ENCODE data around the gene PLCB1. TPM values are rescaled to one million over a fixed set of nuclear protein-coding genes. Genes with fewer than 3 reads are reported as not detected.

The PLCB1 gene
- total RNA-seq, 2 donors from 2014 or later: 3.2 to 3.4 TPM

- Mint-ChIP-seq H3K9me3 (no peaks in the 10 kb centered on the region), H3K27ac (no peak overlapping the region), H3K27me3 (ENCODE audit: low read depth) (no peaks in the 10 kb centered on the region), H3K4me3 (no peak overlapping the region), H3K4me1 (ENCODE audit: low read depth) (no peaks in the 10 kb centered on the region), H3K36me3 (ENCODE audit: insufficient read depth in 2 of 2) (no peaks in the 10 kb centered on the region)
- ATAC-seq (replicated peaks in 1 of 2): no peak
- DNase-seq: no peak
Observed at GRCh38 chr20:8480597-8480996, 348.5 kb downstream of the PLCB1 start.

GRCh38 chr20:8487696-8488095 is 355.6 kb downstream of the PLCB1 start:
- no peak for ATAC-seq (replicated peaks in 1 of 2)

GRCh38 chr20:8489094-8489883 is 357.2 kb downstream of the PLCB1 start:
- H3K36me3 Mint-ChIP-seq (ENCODE audit: insufficient read depth in 2 of 2): no peaks in the 10 kb centered on the region
- H3K4me1 Mint-ChIP-seq (ENCODE audit: low read depth): no peaks in the 10 kb centered on the region
- no peaks in the 10 kb centered on the region for H3K9me3 Mint-ChIP-seq
- ATAC-seq (replicated peaks in 1 of 2): no peak
- H3K4me3 Mint-ChIP-seq: no peak overlapping the region
- no peak for DNase-seq
- H3K27me3 Mint-ChIP-seq (ENCODE audit: low read depth): no peaks in the 10 kb centered on the region
- H3K27ac Mint-ChIP-seq: no peak overlapping the region

More at GRCh38 chr20:8487696-8488095, 355.6 kb downstream of the PLCB1 start:
- no peak for DNase-seq
- H3K36me3 Mint-ChIP-seq (ENCODE audit: insufficient read depth in 2 of 2): no peaks in the 10 kb centered on the region
- H3K27me3 Mint-ChIP-seq (ENCODE audit: low read depth): no peaks in the 10 kb centered on the region
- H3K4me1 Mint-ChIP-seq (ENCODE audit: low read depth): no peaks in the 10 kb centered on the region
- no peaks in the 10 kb centered on the region for H3K9me3 Mint-ChIP-seq
- H3K27ac Mint-ChIP-seq: no peak overlapping the region
- no peak overlapping the region for H3K4me3 Mint-ChIP-seq

- no peaks in the 10 kb centered on the region for H3K36me3 Mint-ChIP-seq (ENCODE audit: insufficient read depth in 2 of 2)
- H3K27ac Mint-ChIP-seq: no peak overlapping the region
- H3K27me3 Mint-ChIP-seq (ENCODE audit: low read depth): no peaks in the 10 kb centered on the region
- H3K9me3 Mint-ChIP-seq: no peaks in the 10 kb centered on the region
- DNase-seq: no peak
- H3K4me3 Mint-ChIP-seq: no peak overlapping the region
- H3K4me1 Mint-ChIP-seq (ENCODE audit: low read depth): no peaks in the 10 kb centered on the region
- ATAC-seq (replicated peaks in 1 of 2): peak in 1 of 2 donors; percentile 49
Observed at GRCh38 chr20:8490076-8490830, 358.2 kb downstream of the PLCB1 start.

- no peak overlapping the region for H3K4me3 Mint-ChIP-seq
- no peaks in the 10 kb centered on the region for H3K4me1 Mint-ChIP-seq (ENCODE audit: low read depth)
- no peaks in the 10 kb centered on the region for H3K36me3 Mint-ChIP-seq (ENCODE audit: insufficient read depth in 2 of 2)
- no peaks in the 10 kb centered on the region for H3K9me3 Mint-ChIP-seq
- DNase-seq (no peak), ATAC-seq (replicated peaks in 1 of 2) (no peak)
- H3K27ac Mint-ChIP-seq: no peak overlapping the region
- no peaks in the 10 kb centered on the region for H3K27me3 Mint-ChIP-seq (ENCODE audit: low read depth)
Observed at GRCh38 chr20:8492173-8492572, 360.1 kb downstream of the PLCB1 start.

GRCh38 chr20:8498571-8498970 is 366.5 kb downstream of the PLCB1 start:
- Mint-ChIP-seq H3K4me3 (no peak overlapping the region), H3K4me1 (ENCODE audit: low read depth) (no peaks in the 10 kb centered on the region), H3K36me3 (ENCODE audit: insufficient read depth in 2 of 2) (no peaks in the 10 kb centered on the region), H3K27me3 (ENCODE audit: low read depth) (no peaks in the 10 kb centered on the region), H3K27ac (no peak overlapping the region), H3K9me3 (no peaks in the 10 kb centered on the region)
- DNase-seq (no peak), ATAC-seq (replicated peaks in 1 of 2) (no peak)

GRCh38 chr20:8504030-8504429 is 372.0 kb downstream of the PLCB1 start:
- Mint-ChIP-seq H3K27ac (no peak overlapping the region), H3K4me1 (ENCODE audit: low read depth) (no peaks in the 10 kb centered on the region), H3K9me3 (peaks cover 0 to 2% of the 10 kb centered on the region in 2 donors), H3K36me3 (ENCODE audit: insufficient read depth in 2 of 2) (no peaks in the 10 kb centered on the region), H3K27me3 (ENCODE audit: low read depth) (no peaks in the 10 kb centered on the region), H3K4me3 (no peak overlapping the region)
- no peak for DNase-seq
- ATAC-seq (replicated peaks in 1 of 2): no peak

- H3K27me3 Mint-ChIP-seq (ENCODE audit: low read depth): no peaks in the 10 kb centered on the region
- H3K4me1 Mint-ChIP-seq (ENCODE audit: low read depth): no peaks in the 10 kb centered on the region
- no peak overlapping the region for H3K4me3 Mint-ChIP-seq
- DNase-seq (no peak), ATAC-seq (replicated peaks in 1 of 2) (no peak)
- no peak overlapping the region for H3K27ac Mint-ChIP-seq
- H3K9me3 Mint-ChIP-seq: peaks cover 0 to 2% of the 10 kb centered on the region in 2 donors
- no peaks in the 10 kb centered on the region for H3K36me3 Mint-ChIP-seq (ENCODE audit: insufficient read depth in 2 of 2)
Observed at GRCh38 chr20:8505476-8506200, 373.6 kb downstream of the PLCB1 start.

GRCh38 chr20:8507231-8507630 is 375.2 kb downstream of the PLCB1 start:
- Mint-ChIP-seq H3K9me3 (peaks cover 0 to 2% of the 10 kb centered on the region in 2 donors), H3K4me1 (ENCODE audit: low read depth) (no peaks in the 10 kb centered on the region), H3K36me3 (ENCODE audit: insufficient read depth in 2 of 2) (no peaks in the 10 kb centered on the region), H3K27ac (peak overlapping the region; percentile 52), H3K4me3 (no peak overlapping the region), H3K27me3 (ENCODE audit: low read depth) (no peaks in the 10 kb centered on the region)
- DNase-seq: no peak
- ATAC-seq (replicated peaks in 1 of 2): no peak

GRCh38 chr20:8509809-8510208 is 377.7 kb downstream of the PLCB1 start:
- ATAC-seq (replicated peaks in 1 of 2): no peak
- H3K27me3 Mint-ChIP-seq (ENCODE audit: low read depth): no peaks in the 10 kb centered on the region
- H3K4me1 Mint-ChIP-seq (ENCODE audit: low read depth): no peaks in the 10 kb centered on the region
- H3K27ac Mint-ChIP-seq: no peak overlapping the region
- H3K4me3 Mint-ChIP-seq: no peak overlapping the region
- no peaks in the 10 kb centered on the region for H3K36me3 Mint-ChIP-seq (ENCODE audit: insufficient read depth in 2 of 2)
- H3K9me3 Mint-ChIP-seq: no peaks in the 10 kb centered on the region
- DNase-seq: no peak

- Mint-ChIP-seq H3K36me3 (ENCODE audit: insufficient read depth in 2 of 2) (no peaks in the 10 kb centered on the region), H3K27me3 (ENCODE audit: low read depth) (no peaks in the 10 kb centered on the region), H3K9me3 (peaks cover 0 to 1% of the 10 kb centered on the region in 2 donors), H3K27ac (no peak overlapping the region), H3K4me1 (ENCODE audit: low read depth) (no peaks in the 10 kb centered on the region), H3K4me3 (no peak overlapping the region)
- DNase-seq: no peak
- no peak for ATAC-seq (replicated peaks in 1 of 2)
Observed at GRCh38 chr20:8510808-8511207, 378.7 kb downstream of the PLCB1 start.

- DNase-seq: no peak
- Mint-ChIP-seq H3K4me1 (ENCODE audit: low read depth) (no peaks in the 10 kb centered on the region), H3K27me3 (ENCODE audit: low read depth) (no peaks in the 10 kb centered on the region)
Observed at GRCh38 chr20:8512003-8512402, 379.9 kb downstream of the PLCB1 start.

GRCh38 chr20:8515810-8516435 is 383.9 kb downstream of the PLCB1 start:
- no peak overlapping the region for H3K4me3 Mint-ChIP-seq

More at GRCh38 chr20:8512003-8512402, 379.9 kb downstream of the PLCB1 start:
- no peak for ATAC-seq (replicated peaks in 1 of 2)
- Mint-ChIP-seq H3K27ac (no peak overlapping the region), H3K36me3 (ENCODE audit: insufficient read depth in 2 of 2) (no peaks in the 10 kb centered on the region), H3K4me3 (no peak overlapping the region), H3K9me3 (peaks cover 1 to 3% of the 10 kb centered on the region in 2 donors)

More at GRCh38 chr20:8515810-8516435, 383.9 kb downstream of the PLCB1 start:
- no peaks in the 10 kb centered on the region for H3K27me3 Mint-ChIP-seq (ENCODE audit: low read depth)
- H3K9me3 Mint-ChIP-seq: peaks cover 1 to 4% of the 10 kb centered on the region in 2 donors
- no peak for ATAC-seq (replicated peaks in 1 of 2)
- H3K4me1 Mint-ChIP-seq (ENCODE audit: low read depth): no peaks in the 10 kb centered on the region
- H3K36me3 Mint-ChIP-seq (ENCODE audit: insufficient read depth in 2 of 2): no peaks in the 10 kb centered on the region
- no peak for DNase-seq
- H3K27ac Mint-ChIP-seq: no peak overlapping the region

Measured in activated T-cell treated with anti-CD3 and anti-CD28 coated beads, Interleukin-2, amount 50 U/mL, for 72 hours (primary cell).